GM18951 (cell line): ENCODE data around the gene ZDHHC12.

Experiments used
- POLR2A ChIP-seq: IDR thresholded peaks from 4 replicates; pipeline ENCODE4 v1.6.1; 2011; ENCODE audit warnings: mild to moderate bottlenecking; ENCODE audit not compliant: insufficient read length, insufficient read depth; ENCODE audit errors: extremely low read depth
- in situ Hi-C: fragments of 300-500 bp; cut with MboI; formaldehyde crosslinking; loops from one replicate; pipeline ENCODE4 v1.12.0; 2022; ENCODE audit warnings: low sequenced_read_pairs, mixed read lengths, inconsistent platforms; ENCODE audit not compliant: unreplicated experiment

The ZDHHC12 gene

GRCh38 chr9:128750926-128751595, 27.1 kb upstream of the ZDHHC12 start:
- no peak for TF ChIP-seq POLR2A
- in situ Hi-C loops, result no loop called here

GRCh38 chr9:128747241-128747640, 23.3 kb upstream of the ZDHHC12 start:
- no peak for TF ChIP-seq POLR2A
- in situ Hi-C loops, result no loop called here

- in situ Hi-C loops, result no loop called here
- no peak for TF ChIP-seq POLR2A
Observed at GRCh38 chr9:128743421-128743820, 19.5 kb upstream of the ZDHHC12 start.

- in situ Hi-C loops, result no loop called here
- TF ChIP-seq POLR2A, result no peak
Observed at GRCh38 chr9:128742401-128742800, 18.5 kb upstream of the ZDHHC12 start.

GRCh38 chr9:128735373-128735772, 11.4 kb upstream of the ZDHHC12 start:
- TF ChIP-seq POLR2A, result no peak
- in situ Hi-C loops, result no loop called here

GRCh38 chr9:128733256-128733655, 9.3 kb upstream of the ZDHHC12 start:
- in situ Hi-C loops, result no loop called here
- TF ChIP-seq POLR2A, result no peak

- TF ChIP-seq POLR2A, result no peak
- in situ Hi-C loops, result no loop called here
Observed at GRCh38 chr9:128732576-128732975, 8.6 kb upstream of the ZDHHC12 start.

GRCh38 chr9:128731691-128732090, 7.8 kb upstream of the ZDHHC12 start:
- no peak for TF ChIP-seq POLR2A
- in situ Hi-C loops, result no loop called here

GRCh38 chr9:128731093-128731492, 7.2 kb upstream of the ZDHHC12 start:
- in situ Hi-C loops, result no loop called here

GRCh38 chr9:128729766-128730517, 6.0 kb upstream of the ZDHHC12 start:
- no peak for TF ChIP-seq POLR2A
- in situ Hi-C loops, result no loop called here

More at GRCh38 chr9:128731093-128731492, 7.2 kb upstream of the ZDHHC12 start:
- no peak for TF ChIP-seq POLR2A

- in situ Hi-C loops, result no loop called here
- no peak for TF ChIP-seq POLR2A
Observed at GRCh38 chr9:128729302-128729701, 5.4 kb upstream of the ZDHHC12 start.

- in situ Hi-C loops, result no loop called here
- no peak for TF ChIP-seq POLR2A
Observed at GRCh38 chr9:128728298-128728697, 4.4 kb upstream of the ZDHHC12 start.

- TF ChIP-seq POLR2A, result no peak
- in situ Hi-C loops, result no loop called here
Observed at GRCh38 chr9:128727640-128728248, 3.8 kb upstream of the ZDHHC12 start.
